ENCODE data around the gene CYP4A22. TPM values are rescaled to one million over a fixed set of nuclear protein-coding genes. Genes with fewer than 3 reads are reported as not detected.

CYP4A22 gene
- total RNA-seq, 1 experiment from 2014 or later, result not detected

GRCh38 chr1:47178020-47178419 lies 40.8 kb downstream of the CYP4A22 start:
- Histone ChIP-seq H3K36me3 (replicated peaks; ENCODE audit: control insufficient read depth, insufficient read depth, low read length) (no peaks in the 10 kb centered on the region), H3K27me3 (ENCODE audit: control insufficient read depth, insufficient read depth, low read length) (peaks cover 22% of the 10 kb centered on the region), H3K4me3 (ENCODE audit: insufficient read depth, low read depth, low read length) (no peak overlapping the region)
- DNase-seq, result no peak

- DNase-seq, result peak; percentile 17
- H3K36me3 ChIP-seq (replicated peaks; ENCODE audit: control insufficient read depth, insufficient read depth, low read length), result no peaks in the 10 kb centered on the region
- H3K27me3 ChIP-seq (ENCODE audit: control insufficient read depth, insufficient read depth, low read length), result peaks cover 22% of the 10 kb centered on the region
- H3K4me3 ChIP-seq (ENCODE audit: insufficient read depth, low read depth, low read length), result peak overlapping the region; percentile 41
Measured at GRCh38 chr1:47178654-47179016, 41.4 kb downstream of the CYP4A22 start.

GRCh38 chr1:47179017-47179987 lies 42.1 kb downstream of the CYP4A22 start:
- peak overlapping the region; percentile 41 for H3K4me3 ChIP-seq (ENCODE audit: insufficient read depth, low read depth, low read length)
- DNase-seq, result peak; percentile 89
- no peaks in the 10 kb centered on the region for H3K36me3 ChIP-seq (replicated peaks; ENCODE audit: control insufficient read depth, insufficient read depth, low read length)
- peaks cover 22% of the 10 kb centered on the region for H3K27me3 ChIP-seq (ENCODE audit: control insufficient read depth, insufficient read depth, low read length)

GRCh38 chr1:47179988-47180563 lies 42.8 kb downstream of the CYP4A22 start:
- no peak overlapping the region for H3K4me3 ChIP-seq (ENCODE audit: insufficient read depth, low read depth, low read length)
- no peak for DNase-seq
- no peaks in the 10 kb centered on the region for H3K36me3 ChIP-seq (replicated peaks; ENCODE audit: control insufficient read depth, insufficient read depth, low read length)
- peaks cover 22% of the 10 kb centered on the region for H3K27me3 ChIP-seq (ENCODE audit: control insufficient read depth, insufficient read depth, low read length)

GRCh38 chr1:47180603-47181094 lies 43.4 kb downstream of the CYP4A22 start:
- Histone ChIP-seq H3K27me3 (ENCODE audit: control insufficient read depth, insufficient read depth, low read length) (peaks cover 22% of the 10 kb centered on the region), H3K36me3 (replicated peaks; ENCODE audit: control insufficient read depth, insufficient read depth, low read length) (no peaks in the 10 kb centered on the region), H3K4me3 (ENCODE audit: insufficient read depth, low read depth, low read length) (no peak overlapping the region)
- no peak for DNase-seq

GRCh38 chr1:47181095-47181954 lies 44.1 kb downstream of the CYP4A22 start:
- Histone ChIP-seq H3K36me3 (replicated peaks; ENCODE audit: control insufficient read depth, insufficient read depth, low read length) (no peaks in the 10 kb centered on the region), H3K4me3 (ENCODE audit: insufficient read depth, low read depth, low read length) (no peak overlapping the region), H3K27me3 (ENCODE audit: control insufficient read depth, insufficient read depth, low read length) (peaks cover 22% of the 10 kb centered on the region)
- peak; percentile 84 for DNase-seq

- Histone ChIP-seq H3K36me3 (replicated peaks; ENCODE audit: control insufficient read depth, insufficient read depth, low read length) (no peaks in the 10 kb centered on the region), H3K27me3 (ENCODE audit: control insufficient read depth, insufficient read depth, low read length) (peaks cover 22% of the 10 kb centered on the region), H3K4me3 (ENCODE audit: insufficient read depth, low read depth, low read length) (no peak overlapping the region)
- no peak for DNase-seq
Measured at GRCh38 chr1:47181955-47182675, 44.9 kb downstream of the CYP4A22 start.

- Histone ChIP-seq H3K36me3 (replicated peaks; ENCODE audit: control insufficient read depth, insufficient read depth, low read length) (no peaks in the 10 kb centered on the region), H3K27me3 (ENCODE audit: control insufficient read depth, insufficient read depth, low read length) (peaks cover 22% of the 10 kb centered on the region), H3K4me3 (ENCODE audit: insufficient read depth, low read depth, low read length) (no peak overlapping the region)
- DNase-seq, result peak; percentile 35
Measured at GRCh38 chr1:47182676-47183235, 45.5 kb downstream of the CYP4A22 start.

GRCh38 chr1:47183308-47184089 lies 46.3 kb downstream of the CYP4A22 start:
- H3K27me3 ChIP-seq (ENCODE audit: control insufficient read depth, insufficient read depth, low read length), result peaks cover 22% of the 10 kb centered on the region
- peak; percentile 35 for DNase-seq
- H3K36me3 ChIP-seq (replicated peaks; ENCODE audit: control insufficient read depth, insufficient read depth, low read length), result no peaks in the 10 kb centered on the region
- no peak overlapping the region for H3K4me3 ChIP-seq (ENCODE audit: insufficient read depth, low read depth, low read length)

GRCh38 chr1:47184090-47184821 lies 47.0 kb downstream of the CYP4A22 start:
- Histone ChIP-seq H3K36me3 (replicated peaks; ENCODE audit: control insufficient read depth, insufficient read depth, low read length) (no peaks in the 10 kb centered on the region), H3K27me3 (ENCODE audit: control insufficient read depth, insufficient read depth, low read length) (peaks cover 20% of the 10 kb centered on the region), H3K4me3 (ENCODE audit: insufficient read depth, low read depth, low read length) (no peak overlapping the region)
- peak; percentile 38 for DNase-seq

- DNase-seq, result peak; percentile 22
- Histone ChIP-seq H3K27me3 (ENCODE audit: control insufficient read depth, insufficient read depth, low read length) (peaks cover 13% of the 10 kb centered on the region), H3K4me3 (ENCODE audit: insufficient read depth, low read depth, low read length) (no peak overlapping the region), H3K36me3 (replicated peaks; ENCODE audit: control insufficient read depth, insufficient read depth, low read length) (no peaks in the 10 kb centered on the region)
Measured at GRCh38 chr1:47184822-47185677, 47.8 kb downstream of the CYP4A22 start.

All from H7 (cell line).